Measurements from ENCODE around the gene DUSP19. TPM values are rescaled to one million over a fixed set of nuclear protein-coding genes. Genes with fewer than 3 reads are reported as not detected.
A peak's percentile ranks its signal among the peaks of the same experiment; 100 is the strongest.

Gene DUSP19
- total and polyA plus RNA-seq, 2 of the 13 experiments (the other 11 are each of a cell fraction or from before 2014, with no cell fraction given), result 1.3 to 1.9 TPM

GRCh38 chr2:183091318-183091953 lies 12.9 kb downstream of the DUSP19 start (continued):
- TF ChIP-seq HNF4G (IDR thresholded peaks at IDR 0.05; ENCODE audit: borderline replicate concordance, low read depth, low read length) (peak; percentile 50; the same call in 1 of the 2 replicates), HNF4G (CRISPR knock-in tag; IDR thresholded peaks at IDR 0.05; ENCODE audit: borderline replicate concordance, low read depth) (0 out of 2 replicates have a peak, but pooled peaks have one; percentile 57), RBM22 (optimal IDR thresholded peaks at IDR 0.05; ENCODE audit: low read length) (no peak), PBX2 (CRISPR knock-in tag; IDR thresholded peaks at IDR 0.05) (no peak), ARNT2 (CRISPR knock-in tag; IDR thresholded peaks at IDR 0.05; ENCODE audit: low read depth) (0 out of 2 replicates have a peak, but pooled peaks have one; percentile 16), ZEB1 (IDR thresholded peaks at IDR 0.05; ENCODE audit: insufficient replicate concordance, low read depth) (peak; percentile 64), RFX5 (IDR thresholded peaks at IDR 0.05; ENCODE audit: low read depth, low read length) (0 out of 2 replicates have a peak, but pooled peaks have one; percentile 28), REPIN1 (CRISPR knock-in tag; IDR thresholded peaks at IDR 0.05; ENCODE audit: borderline replicate concordance, low read depth) (peak; percentile 27; the same call in 1 of the 2 replicates), ZNF510 (CRISPR knock-in tag; IDR thresholded peaks at IDR 0.05; ENCODE audit: low read depth) (no peak), ZNF503 (CRISPR knock-in tag; IDR thresholded peaks at IDR 0.05) (no peak), ATF2 (CRISPR knock-in tag; IDR thresholded peaks at IDR 0.05) (0 out of 2 replicates have a peak, but pooled peaks have one; percentile 39), ZBTB40 (IDR thresholded peaks at IDR 0.05) (no peak), ZBTB40 (CRISPR knock-in tag; IDR thresholded peaks at IDR 0.05) (no peak)
- TF ChIP-seq, protein P1, sequence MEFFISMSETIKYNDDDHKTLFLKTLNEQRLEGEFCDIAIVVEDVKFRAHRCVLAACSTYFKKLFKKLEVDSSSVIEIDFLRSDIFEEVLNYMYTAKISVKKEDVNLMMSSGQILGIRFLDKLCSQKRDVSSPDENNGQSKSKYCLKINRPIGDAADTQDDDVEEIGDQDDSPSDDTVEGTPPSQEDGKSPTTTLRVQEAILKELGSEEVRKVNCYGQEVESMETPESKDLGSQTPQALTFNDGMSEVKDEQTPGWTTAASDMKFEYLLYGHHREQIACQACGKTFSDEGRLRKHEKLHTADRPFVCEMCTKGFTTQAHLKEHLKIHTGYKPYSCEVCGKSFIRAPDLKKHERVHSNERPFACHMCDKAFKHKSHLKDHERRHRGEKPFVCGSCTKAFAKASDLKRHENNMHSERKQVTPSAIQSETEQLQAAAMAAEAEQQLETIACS (CRISPR knock-in tag; IDR thresholded peaks at IDR 0.05), result no peak
